GM18861 (cell line): ENCODE data around the gene NUP160.
"Not testable (repeated sequence)": the region's sequence is repeated elsewhere in the genome, so short reads cannot be mapped to it uniquely, and the experiment has no call there.

Experiments used
- ATAC-seq: cut with Tn5 transposase; IDR thresholded peaks from one replicate; pipeline ENCODE4 v1.9.1; 2021; ENCODE audit not compliant: unreplicated experiment

NUP160 gene

GRCh38 chr11:47847892-47848699 is at the start of gene NUP160:
Gene NUP160, minus strand, starts transcription at chr11:47848350. Its CDS starts 32 bp downstream, at chr11:47848318.
- peak; percentile 50 for ATAC-seq

- no peak for ATAC-seq
These were observed 48.0 kb upstream of the NUP160 start for GRCh38 chr11:47896199-47896598.

- ATAC-seq = no peak
These were observed 46.9 kb upstream of the NUP160 start for GRCh38 chr11:47895035-47895434.

- ATAC-seq = not testable (repeated sequence)
These were observed 44.6 kb upstream of the NUP160 start for GRCh38 chr11:47892546-47893276.

- no peak for ATAC-seq
These were observed 43.7 kb upstream of the NUP160 start for GRCh38 chr11:47891886-47892285.

- no peak for ATAC-seq
These were observed 41.7 kb upstream of the NUP160 start for GRCh38 chr11:47889714-47890441.

- ATAC-seq = no peak
These were observed 39.9 kb upstream of the NUP160 start for GRCh38 chr11:47887910-47888569.

GRCh38 chr11:47886096-47886495 is 37.9 kb upstream of the NUP160 start:
- ATAC-seq = no peak

GRCh38 chr11:47882437-47882836 is 34.3 kb upstream of the NUP160 start:
- ATAC-seq = not testable (repeated sequence)

- no peak for ATAC-seq
These were observed 33.0 kb upstream of the NUP160 start for GRCh38 chr11:47881145-47881544.

- no peak for ATAC-seq
These were observed 31.4 kb upstream of the NUP160 start for GRCh38 chr11:47879259-47880158.

GRCh38 chr11:47875858-47876257 is 27.7 kb upstream of the NUP160 start:
- ATAC-seq = not testable (repeated sequence)

- no peak for ATAC-seq
These were observed 22.3 kb upstream of the NUP160 start for GRCh38 chr11:47870404-47870803.

GRCh38 chr11:47869544-47870393 is 21.6 kb upstream of the NUP160 start:
- no peak for ATAC-seq

GRCh38 chr11:47867823-47868222 is 19.7 kb upstream of the NUP160 start:
- ATAC-seq = no peak

GRCh38 chr11:47866892-47867291 is 18.7 kb upstream of the NUP160 start:
- ATAC-seq = not testable (repeated sequence)

GRCh38 chr11:47864901-47865300 is 16.8 kb upstream of the NUP160 start:
- ATAC-seq = no peak

GRCh38 chr11:47863898-47864430 is 15.8 kb upstream of the NUP160 start:
- no peak for ATAC-seq
